Aorta (tissue), 5 donors: Measurements from ENCODE around the gene SLC38A5. TPM values are rescaled to one million over a fixed set of nuclear protein-coding genes. Genes with fewer than 3 reads are reported as not detected.
"Not testable (repeated sequence)": the region's sequence is repeated elsewhere in the genome, so short reads cannot be mapped to it uniquely, and the experiment has no call there.

Experiments used
- ATAC-seq: fragments of 200-7000 bp; cut with Tn5 transposase; one replicate; pipeline ENCODE4 v1.9.1; 2022; ENCODE audit warnings: moderate library complexity; ENCODE audit not compliant: low FRiP score
- DNase-seq, 2 donors: peaks; one replicate each; pipeline ENCODE4 v3.0.0-alpha.2; 2020
- H3K27ac ChIP-seq, 2 donors: one replicate each; pipeline ENCODE4 v1.5.1; 2013; ENCODE audit warnings: low read length in 2 of 2, mild to moderate bottlenecking in 2 of 2, moderate library complexity in 2 of 2, control low read depth in 1 of 2, inconsistent platforms in 1 of 2, low read depth in 1 of 2
- H3K27me3 ChIP-seq, 2 donors: one replicate each; pipeline ENCODE4 v1.6.1; 2013; ENCODE audit warnings: control low read depth in 1 of 2, low read length in 1 of 2, mild to moderate bottlenecking in 1 of 2, moderate library complexity in 1 of 2; ENCODE audit not compliant: insufficient read depth in 2 of 2, control insufficient read depth in 1 of 2
- H3K36me3 ChIP-seq, 2 donors: one replicate each; pipeline ENCODE4 v1.6.1; 2013; ENCODE audit warnings: control low read depth in 1 of 2, low read length in 1 of 2, mild to moderate bottlenecking in 1 of 2; ENCODE audit not compliant: insufficient read depth in 2 of 2, control insufficient read depth in 1 of 2
- H3K4me1 ChIP-seq, 2 donors: one replicate each; pipeline ENCODE4 v1.6.1; 2013; ENCODE audit warnings: low read length in 2 of 2, control low read depth in 1 of 2, mild to moderate bottlenecking in 1 of 2, moderate library complexity in 1 of 2; ENCODE audit not compliant: insufficient read depth in 2 of 2, control insufficient read depth in 1 of 2
- H3K4me3 ChIP-seq, 2 donors: one replicate each; pipeline ENCODE4 v1.5.1; 2013; ENCODE audit warnings: low read length in 2 of 2, control low read depth in 1 of 2, mild to moderate bottlenecking in 1 of 2
- H3K9me3 ChIP-seq: one replicate; pipeline ENCODE4 v1.6.1; 2013; ENCODE audit warnings: mild to moderate bottlenecking, low read length; ENCODE audit not compliant: control insufficient read depth
- WGBS, 2 donors: extraction: QIAGEN DNeasy Blood & Tissue Kit; methylation state at CpG; one replicate each; pipeline ENCODE4 v1.1.7; 2013; 5-methylcytosine and 5-hydroxymethylcytosine counted together
- intact Hi-C, 2 donors: fragments of 100-400 bp; cut with DNase I; formaldehyde crosslinking; loops; one replicate each; pipeline versions ENCODE4 v1.14.2 to v1.15.0; 2022
- long read RNA-seq, 2 donors: library from polyadenylated mRNA; unstranded; transcript quantifications; one replicate each; pipeline ENCODE4 v2.0.0, GENCODE V29; 2020 to 2021
- polyA plus RNA-seq, 2 donors: library from polyadenylated mRNA; stranded (reverse); fragments of 200-250 nt; gene quantifications; one replicate each; pipeline ENCODE4 v1.2.3, GENCODE V29; 2013
- total RNA-seq, 2 donors: library from RNA; stranded (reverse); fragmentation: NEBNext Ultra II Directional; extraction: Animal tissue kit (Norgen Biotek cat#: 25700); gene quantifications; one replicate each; pipeline ENCODE4 v1.2.1, GENCODE V29; 2021
- donor health status: healthy with polysubstance abuse.
- donor health status: Bipolar disorder and iron deficiency.
- donor health status: DM: no; HTN: no; CAD: no.
- donor health status: DM: no; HTN: no; CAD: no.
- donor health status: DM: yes; HTN: yes; CAD: no.

Gene SLC38A5
- total RNA-seq (10 to 100 TPM; 11.8 to 13.2 TPM), polyA plus RNA-seq (1 to 10 TPM; 6.0 to 8.5 TPM)
- long read RNA-seq, donor 1, transcript SLC38A5-210 (16 exons, 2,659 nt): major isoform, 16 of 50 reads
- long read RNA-seq, donor 1, partial matches to known transcripts: 8 of 50 reads
- long read RNA-seq, donor 1, other reads (novel, unspliced or antisense): 26 of 50 reads
- long read RNA-seq, donor 2, partial matches to known transcripts: 1 of 8 reads
- long read RNA-seq, donor 2, other reads (novel, unspliced or antisense): 3 of 8 reads

DNA sequence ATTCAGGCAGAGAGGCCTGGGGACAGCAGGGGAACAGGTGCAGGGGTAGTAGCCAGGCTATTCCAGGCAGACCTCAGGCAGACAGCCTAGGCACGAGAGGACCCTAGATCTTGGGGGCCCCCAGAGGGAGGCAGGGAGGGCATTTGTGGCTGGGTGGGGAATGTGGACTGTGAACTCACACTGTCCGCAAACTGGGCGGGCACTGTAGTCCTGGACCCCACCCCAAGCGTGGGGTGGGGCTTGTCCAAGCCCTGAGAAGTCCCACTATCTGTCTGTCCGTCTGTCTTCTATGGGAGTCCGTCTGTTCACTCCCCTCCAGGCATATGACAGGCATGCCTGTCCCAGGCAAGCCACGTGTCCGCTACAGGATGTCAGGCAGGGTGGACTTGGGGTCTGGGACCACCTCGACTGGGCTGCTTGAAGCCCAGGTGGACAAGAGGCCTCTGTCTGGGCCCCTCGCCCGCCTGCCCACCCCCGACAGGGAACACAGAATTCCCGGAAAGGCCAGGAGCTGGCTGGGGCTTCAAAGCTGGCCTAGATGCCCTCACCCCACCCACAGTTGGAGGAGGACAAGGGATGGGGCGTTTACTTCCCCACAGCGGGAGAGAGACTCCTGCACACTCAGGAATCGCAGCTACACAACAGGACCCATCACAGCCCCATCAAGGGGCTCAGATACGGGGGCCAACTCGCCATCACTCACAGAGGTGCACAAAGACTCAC lies at the start of gene SLC38A5:
Gene SLC38A5 (minus strand): TSS at position 151 of the 723 bp plus-strand sequence. CDS start 2,336 bp downstream, outside the sequence.
- Histone ChIP-seq H3K27ac (no peak within 1 kb of the TSS), H3K4me1 (no peaks in the 10 kb centered on the region), H3K9me3 (no peaks in the 10 kb centered on the region), H3K4me3 (no peak within 1 kb of the TSS), H3K36me3 (no peaks in the 10 kb centered on the region), H3K27me3 (no peaks in the 10 kb centered on the region)
- 70 to 84% methylated on average over 18 of the region's 18 CpGs for WGBS, 2 donors
- intact Hi-C loops: no loop called here
- no peak for DNase-seq
- ATAC-seq: no peak

DNA sequence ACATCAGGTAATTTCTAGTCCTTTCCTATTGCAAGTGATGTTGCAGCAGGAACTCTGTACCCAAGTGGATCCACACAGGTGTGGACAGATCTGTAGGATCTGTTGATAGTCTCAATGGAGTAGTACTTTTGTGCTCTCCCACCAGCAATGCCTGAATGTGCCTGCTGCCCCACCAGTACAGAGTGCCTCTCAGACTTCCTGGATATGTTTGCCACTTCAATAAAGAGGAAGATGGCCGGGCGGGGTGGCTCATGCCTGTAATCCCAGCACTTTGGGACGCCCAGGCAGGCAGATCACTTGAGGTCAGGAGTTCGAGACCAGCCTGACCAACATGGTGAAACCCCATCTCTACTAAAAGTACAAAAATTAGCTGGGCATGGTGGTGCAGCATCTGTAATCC lies 49.4 kb upstream of the SLC38A5 start:
- 60 to 88% methylated on average over 4 of the region's 4 CpGs for WGBS, 2 donors
- H3K4me1 ChIP-seq, DNase-seq, H3K27me3 ChIP-seq, intact Hi-C loops, H3K27ac ChIP-seq, ATAC-seq, H3K36me3 ChIP-seq, H3K9me3 ChIP-seq, H3K4me3 ChIP-seq: not testable (repeated sequence)

DNA sequence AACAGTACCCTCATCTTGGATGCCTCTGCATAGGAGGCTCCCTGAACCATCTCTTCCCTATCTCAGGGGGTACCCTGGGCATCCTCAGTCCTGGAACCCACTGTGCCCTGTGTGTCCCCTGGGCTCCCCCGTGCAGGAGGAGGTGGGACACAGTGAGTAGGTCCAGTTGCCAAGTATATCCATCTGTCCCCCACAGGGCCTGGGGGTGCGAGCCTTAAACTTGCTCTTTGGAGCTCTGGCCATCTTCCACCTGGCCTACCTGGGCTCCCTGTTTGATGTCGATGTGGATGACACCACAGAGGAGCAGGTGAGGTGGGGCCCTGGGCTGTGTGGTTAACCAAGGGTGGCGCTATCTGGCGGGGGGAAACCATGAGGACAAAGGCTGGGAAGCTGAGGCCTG lies 46.9 kb upstream of the SLC38A5 start:
- no peaks in the 10 kb centered on the region for H3K4me1 ChIP-seq
- WGBS, 2 donors: 66 to 93% methylated on average over 5 of the region's 5 CpGs
- intact Hi-C loops: no loop called here
- H3K9me3 ChIP-seq: no peaks in the 10 kb centered on the region
- DNase-seq: no peak
- H3K27ac ChIP-seq: no peak overlapping the region
- no peaks in the 10 kb centered on the region for H3K27me3 ChIP-seq
- H3K36me3 ChIP-seq: no peaks in the 10 kb centered on the region
- ATAC-seq: no peak
- no peak overlapping the region for H3K4me3 ChIP-seq

DNA sequence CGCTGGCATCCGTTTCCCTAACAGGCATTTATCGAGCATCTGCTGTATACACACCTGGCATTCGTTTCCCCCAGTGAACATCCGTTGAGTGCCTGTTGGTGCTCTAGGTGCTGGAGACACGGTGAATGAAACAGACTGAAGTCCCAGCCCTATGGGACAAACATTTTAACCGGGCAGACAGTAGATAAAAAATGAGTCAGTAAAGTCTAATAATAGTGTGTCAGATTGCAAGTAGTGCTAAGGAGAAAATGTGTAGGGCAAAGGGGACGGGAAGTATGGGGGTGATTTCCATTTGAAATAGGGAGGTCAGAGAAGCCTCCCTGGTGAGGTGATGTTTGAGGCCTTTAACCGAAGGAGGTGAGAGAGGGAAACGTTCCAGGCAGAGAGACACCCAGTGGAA lies 46.2 kb upstream of the SLC38A5 start:
- no peak overlapping the region for H3K4me3 ChIP-seq
- ATAC-seq: no peak
- no peak overlapping the region for H3K27ac ChIP-seq
- intact Hi-C loops: no loop called here
- H3K27me3 ChIP-seq: no peaks in the 10 kb centered on the region
- no peaks in the 10 kb centered on the region for H3K9me3 ChIP-seq
- DNase-seq: no peak
- H3K4me1 ChIP-seq: no peaks in the 10 kb centered on the region
- 67 to 74% methylated on average over 10 of the region's 10 CpGs for WGBS, 2 donors
- H3K36me3 ChIP-seq: no peaks in the 10 kb centered on the region

DNA sequence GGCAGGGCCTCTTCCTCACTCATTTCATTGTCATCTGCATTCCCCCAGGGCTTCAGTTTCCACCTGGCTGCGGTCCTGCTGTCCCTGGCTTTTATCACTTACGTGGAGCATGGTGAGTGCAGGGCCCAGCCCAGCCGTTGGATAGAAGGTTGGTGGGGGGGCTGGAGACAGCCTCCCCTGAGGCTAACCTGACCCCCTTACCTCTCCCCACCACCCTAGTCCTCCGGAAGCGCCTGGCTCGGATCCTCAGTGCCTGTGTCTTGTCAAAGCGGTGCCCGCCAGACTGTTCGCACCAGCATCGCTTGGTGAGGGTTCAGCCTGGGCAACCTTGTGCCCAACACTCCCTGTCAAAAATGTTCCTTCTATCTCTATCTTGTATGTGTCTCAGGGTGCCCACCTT lies 45.8 kb upstream of the SLC38A5 start:
- 86 to 94% methylated on average over 10 of the region's 10 CpGs for WGBS, 2 donors
- no peak for ATAC-seq

DNA sequence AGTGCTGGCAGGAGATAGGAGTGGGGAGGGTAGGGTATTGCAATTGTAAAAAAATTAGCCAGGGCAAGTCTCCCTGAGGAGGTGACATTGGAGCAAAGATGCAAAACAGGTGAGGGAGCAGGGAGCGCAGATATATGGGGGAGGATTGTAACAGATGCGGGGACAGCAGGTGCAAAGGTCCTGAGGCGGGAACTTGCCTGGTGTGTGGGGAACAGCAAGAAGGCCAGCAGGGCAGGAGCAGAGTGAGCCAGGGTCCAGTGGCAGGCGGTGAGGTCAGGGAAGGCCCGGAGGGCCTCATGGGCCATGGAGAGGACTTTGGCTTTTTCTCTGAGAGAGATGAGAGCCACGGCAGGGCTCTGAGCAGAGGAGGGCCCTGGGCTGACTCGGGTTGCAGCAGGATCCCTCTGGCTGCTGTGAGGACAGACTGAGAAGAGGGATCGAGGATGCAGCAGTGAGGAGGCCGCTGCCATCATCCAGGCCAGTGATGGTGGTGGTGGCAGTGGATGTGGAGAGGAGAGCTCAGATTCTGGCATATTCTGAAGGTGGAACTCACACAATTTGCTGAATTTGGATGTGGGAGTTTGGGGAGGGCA lies 44.9 kb upstream of the SLC38A5 start:
- Histone ChIP-seq H3K27me3 (no peaks in the 10 kb centered on the region), H3K4me1 (no peaks in the 10 kb centered on the region), H3K4me3 (no peak overlapping the region), H3K27ac (no peak overlapping the region), H3K9me3 (no peaks in the 10 kb centered on the region), H3K36me3 (no peaks in the 10 kb centered on the region)
- 89 to 97% methylated on average over 9 of the region's 9 CpGs for WGBS, 2 donors
- ATAC-seq (no peak), DNase-seq (peak in 1 of 2 donors; percentile 39)
- intact Hi-C loops: no loop called here

More for the DNA sequence above, 45.8 kb upstream of the SLC38A5 start:
- no peaks in the 10 kb centered on the region for H3K36me3 ChIP-seq
- H3K4me1 ChIP-seq: no peaks in the 10 kb centered on the region
- no peak overlapping the region for H3K27ac ChIP-seq
- H3K27me3 ChIP-seq: no peaks in the 10 kb centered on the region
- peak in 1 of 2 donors; percentile 53 for DNase-seq
- H3K4me3 ChIP-seq: no peak overlapping the region
- intact Hi-C loops: no loop called here
- no peaks in the 10 kb centered on the region for H3K9me3 ChIP-seq

DNA sequence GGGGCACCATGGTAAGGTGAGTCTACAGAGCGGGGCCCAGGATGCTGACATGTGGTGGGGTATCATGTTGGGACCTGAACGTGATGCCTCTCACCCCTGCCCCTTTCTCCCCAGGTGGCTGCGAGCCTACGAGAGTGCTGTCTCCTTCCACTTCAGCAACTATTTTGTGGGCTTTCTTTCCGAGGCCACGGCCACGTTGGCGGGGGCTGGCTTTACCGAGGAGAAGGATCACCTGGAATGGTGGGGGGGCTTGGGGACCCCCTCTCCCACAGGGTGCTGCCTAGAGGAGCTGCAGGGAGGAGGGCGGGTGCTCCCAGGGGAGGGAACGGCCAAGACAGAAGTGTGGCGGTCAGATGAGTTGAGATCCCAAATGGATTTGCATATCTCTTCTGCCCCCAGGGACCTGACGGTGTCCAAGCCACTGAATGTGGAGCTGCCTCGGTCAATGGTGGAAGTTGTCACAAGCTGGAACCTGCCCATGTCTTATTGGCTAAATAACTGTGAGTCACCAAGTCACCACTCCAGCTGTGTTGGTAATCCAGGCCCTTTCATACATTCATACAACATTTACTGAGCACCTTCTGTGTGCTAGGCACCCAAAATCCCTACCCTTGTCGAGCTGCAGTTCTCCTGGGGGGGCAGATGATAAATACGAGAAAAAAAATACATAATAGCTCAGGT lies 44.2 kb upstream of the SLC38A5 start:
- intact Hi-C loops: no loop called here
- H3K4me3 ChIP-seq: no peak overlapping the region
- no peaks in the 10 kb centered on the region for H3K27me3 ChIP-seq
- H3K4me1 ChIP-seq: no peaks in the 10 kb centered on the region
- ATAC-seq (no peak), DNase-seq (peak in 1 of 2 donors; percentile 67)
- H3K27ac ChIP-seq: no peak overlapping the region
- 81 to 95% methylated on average over 16 of the region's 16 CpGs for WGBS, 2 donors
- H3K36me3 ChIP-seq: no peaks in the 10 kb centered on the region
- no peaks in the 10 kb centered on the region for H3K9me3 ChIP-seq

DNA sequence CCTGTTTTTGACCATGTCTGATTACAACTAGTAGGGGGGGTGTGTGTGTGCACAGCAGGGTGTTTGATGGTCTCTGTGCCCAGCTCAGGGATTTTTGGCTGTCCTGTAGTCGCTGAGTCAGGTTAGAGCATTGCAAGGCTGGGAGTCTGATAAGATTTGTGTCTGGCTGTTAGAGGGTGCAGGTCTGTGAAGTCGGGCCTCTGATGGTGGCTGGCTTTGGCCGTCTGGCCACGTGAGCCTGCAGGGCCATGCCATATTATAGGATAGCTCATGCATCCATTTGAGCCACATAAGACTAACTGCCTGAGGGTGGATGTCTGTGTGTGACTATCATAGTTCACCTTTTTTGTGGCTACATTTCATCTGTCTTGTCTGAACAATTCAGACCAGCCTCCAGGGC lies 43.6 kb upstream of the SLC38A5 start:
- 80 to 88% methylated on average over 4 of the region's 4 CpGs for WGBS, 2 donors
- H3K27ac ChIP-seq: no peak overlapping the region
- intact Hi-C loops: no loop called here
- DNase-seq: peak in 1 of 2 donors; percentile 42
- no peaks in the 10 kb centered on the region for H3K9me3 ChIP-seq
- ATAC-seq: no peak
- no peaks in the 10 kb centered on the region for H3K4me1 ChIP-seq
- H3K4me3 ChIP-seq: no peak overlapping the region
- H3K36me3 ChIP-seq: no peaks in the 10 kb centered on the region
- no peaks in the 10 kb centered on the region for H3K27me3 ChIP-seq
